DOHH2 (cell line): ENCODE measurements around the gene FRRS1L.
A peak's percentile ranks its signal among the peaks of the same experiment; 100 is the strongest.

Source experiments
- H3F3A ChIP-seq: fragments of 200-600 bp; sonication (generic), shearing (Covaris generic); 2 replicates; pipeline ENCODE4 v1.6.0; 2016; ENCODE audit warnings: antibody characterized with exemption, mild to moderate bottlenecking; ENCODE audit not compliant: control insufficient read depth, insufficient read depth
- H3K27ac ChIP-seq: fragments of 200-600 bp; sonication (generic); 2 replicates; pipeline ENCODE4 v1.5.1; 2014; ENCODE audit warnings: low read depth, mild to moderate bottlenecking, low read length, moderate library complexity
- H3K27me3 ChIP-seq: fragments of 200-600 bp; sonication (generic); 2 replicates; pipeline ENCODE4 v1.6.1; 2014; ENCODE audit warnings: mild to moderate bottlenecking, low read length, mixed read lengths; ENCODE audit not compliant: control insufficient read depth
- H3K36me3 ChIP-seq: fragments of 200-600 bp; sonication (generic); 2 replicates; pipeline ENCODE4 v1.6.1; 2014; ENCODE audit warnings: mild to moderate bottlenecking, low read length, moderate library complexity, mixed read lengths; ENCODE audit not compliant: control insufficient read depth
- H3K4me1 ChIP-seq: fragments of 200-600 bp; sonication (generic); 2 replicates; pipeline ENCODE4 v1.6.1; 2014; ENCODE audit warnings: mild to moderate bottlenecking, low read length, mixed read lengths; ENCODE audit not compliant: control insufficient read depth
- H3K4me2 ChIP-seq: fragments of 200-600 bp; sonication (generic); 2 replicates; pipeline ENCODE4 v1.6.0; 2014; ENCODE audit warnings: mild to moderate bottlenecking, low read length, moderate library complexity
- H3K4me3 ChIP-seq: fragments of 200-600 bp; sonication (generic); 2 replicates; pipeline ENCODE4 v1.5.1; 2014; ENCODE audit warnings: mild to moderate bottlenecking, low read length, mixed read lengths
- H3K79me2 ChIP-seq: fragments of 200-600 bp; sonication (generic); 2 replicates; pipeline ENCODE4 v1.6.1; 2014; ENCODE audit warnings: mild to moderate bottlenecking, low read length, mixed read lengths; ENCODE audit not compliant: control insufficient read depth
- H3K9me2 ChIP-seq: fragments of 200-600 bp; sonication (generic); replicated peaks from 2 replicates; pipeline ENCODE4 v1.6.1; 2014; ENCODE audit warnings: mild to moderate bottlenecking, low read length, mixed read lengths; ENCODE audit not compliant: control insufficient read depth
- H3K9me3 ChIP-seq: fragments of 200-600 bp; sonication (generic); 2 replicates; pipeline ENCODE4 v1.6.1; 2014; ENCODE audit warnings: antibody characterized with exemption, low read length, mixed read lengths; ENCODE audit not compliant: control insufficient read depth, insufficient read depth
- H4K20me1 ChIP-seq: fragments of 200-600 bp; sonication (generic); 2 replicates; pipeline ENCODE4 v1.6.0; 2014; ENCODE audit warnings: low read depth, mild to moderate bottlenecking, antibody characterized with exemption, low read length, moderate library complexity; ENCODE audit not compliant: control insufficient read depth, insufficient read depth
- EZH2phosphoT487 ChIP-seq: fragments of 200-600 bp; sonication (generic); IDR thresholded peaks from 2 replicates; pipeline ENCODE4 v1.6.1; 2017; ENCODE audit warnings: borderline replicate concordance, mild to moderate bottlenecking, antibody characterized with exemption, low read length, moderate library complexity, mixed read lengths
- TF ChIP-seq, protein P1 (sequence below): fragments of 200-600 bp; sonication (generic); IDR thresholded peaks from one replicate; pipeline ENCODE4 v1.5.1; 2014; ENCODE audit warnings: antibody characterized with exemption, mild to moderate bottlenecking, low read depth, low read length; ENCODE audit not compliant: poor library complexity, severe bottlenecking

Gene FRRS1L

DNA sequence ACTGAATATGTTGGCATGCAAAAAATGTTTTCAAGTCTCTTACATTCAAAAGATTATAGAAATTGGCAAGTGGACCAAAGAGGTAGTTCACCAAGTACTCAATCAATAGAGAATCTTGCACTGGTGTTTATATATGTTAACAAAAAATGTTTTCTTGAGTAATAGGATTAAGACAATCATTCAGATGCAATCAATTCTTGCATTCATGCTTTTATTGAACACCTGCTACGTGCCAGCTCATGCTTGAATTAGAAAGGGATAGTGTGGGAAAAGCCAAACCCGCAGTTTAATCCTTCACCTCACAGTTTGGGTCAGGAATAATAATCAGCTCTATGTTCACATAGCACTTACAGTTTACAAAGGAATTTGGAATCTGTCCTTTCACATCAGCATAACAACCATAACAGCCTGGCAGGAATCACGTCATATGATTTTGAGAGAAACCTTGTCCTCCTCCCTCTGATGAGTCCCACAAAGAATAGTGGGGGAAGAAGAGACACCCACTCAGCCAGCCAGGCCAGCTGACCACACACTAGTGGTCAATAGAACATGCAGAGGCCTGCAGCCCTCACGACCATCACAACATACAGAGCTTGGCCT is 36.8 kb upstream of the FRRS1L start:
- Histone ChIP-seq H4K20me1 (no peaks in the 10 kb centered on the region), H3K4me1 (no peaks in the 10 kb centered on the region), H3F3A (no peaks in the 10 kb centered on the region), H3K9me3 (no peaks in the 10 kb centered on the region), H3K79me2 (no peaks in the 10 kb centered on the region), H3K27ac (no peak overlapping the region), H3K9me2 (no peaks in the 10 kb centered on the region), H3K36me3 (no peaks in the 10 kb centered on the region), H3K4me2 (no peak overlapping the region), H3K4me3 (no peak overlapping the region), H3K27me3 (peaks cover 8% of the 10 kb centered on the region)
- no peak for TF ChIP-seq EZH2phosphoT487
- TF ChIP-seq, protein P1, sequence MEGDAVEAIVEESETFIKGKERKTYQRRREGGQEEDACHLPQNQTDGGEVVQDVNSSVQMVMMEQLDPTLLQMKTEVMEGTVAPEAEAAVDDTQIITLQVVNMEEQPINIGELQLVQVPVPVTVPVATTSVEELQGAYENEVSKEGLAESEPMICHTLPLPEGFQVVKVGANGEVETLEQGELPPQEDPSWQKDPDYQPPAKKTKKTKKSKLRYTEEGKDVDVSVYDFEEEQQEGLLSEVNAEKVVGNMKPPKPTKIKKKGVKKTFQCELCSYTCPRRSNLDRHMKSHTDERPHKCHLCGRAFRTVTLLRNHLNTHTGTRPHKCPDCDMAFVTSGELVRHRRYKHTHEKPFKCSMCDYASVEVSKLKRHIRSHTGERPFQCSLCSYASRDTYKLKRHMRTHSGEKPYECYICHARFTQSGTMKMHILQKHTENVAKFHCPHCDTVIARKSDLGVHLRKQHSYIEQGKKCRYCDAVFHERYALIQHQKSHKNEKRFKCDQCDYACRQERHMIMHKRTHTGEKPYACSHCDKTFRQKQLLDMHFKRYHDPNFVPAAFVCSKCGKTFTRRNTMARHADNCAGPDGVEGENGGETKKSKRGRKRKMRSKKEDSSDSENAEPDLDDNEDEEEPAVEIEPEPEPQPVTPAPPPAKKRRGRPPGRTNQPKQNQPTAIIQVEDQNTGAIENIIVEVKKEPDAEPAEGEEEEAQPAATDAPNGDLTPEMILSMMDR: no peak

GRCh38 chr9:109199676-109200075 is 32.6 kb upstream of the FRRS1L start:
- Histone ChIP-seq H4K20me1 (no peaks in the 10 kb centered on the region), H3K27me3 (peaks cover 8% of the 10 kb centered on the region; the same call in 1 of the 2 replicates), H3K4me2 (no peak overlapping the region), H3K4me3 (no peak overlapping the region), H3K9me3 (no peaks in the 10 kb centered on the region), H3K27ac (no peak overlapping the region), H3F3A (no peaks in the 10 kb centered on the region), H3K36me3 (no peaks in the 10 kb centered on the region), H3K79me2 (no peaks in the 10 kb centered on the region), H3K4me1 (no peaks in the 10 kb centered on the region), H3K9me2 (no peaks in the 10 kb centered on the region)
- TF ChIP-seq EZH2phosphoT487: no peak
- TF ChIP-seq, protein P1: no peak

GRCh38 chr9:109198736-109199382 is 31.8 kb upstream of the FRRS1L start:
- H3K4me2 ChIP-seq: no peak overlapping the region
- no peaks in the 10 kb centered on the region for H3F3A ChIP-seq
- no peaks in the 10 kb centered on the region for H3K79me2 ChIP-seq
- H3K36me3 ChIP-seq: no peaks in the 10 kb centered on the region
- H3K9me2 ChIP-seq: no peaks in the 10 kb centered on the region
- TF ChIP-seq EZH2phosphoT487: no peak
- TF ChIP-seq, protein P1: peak; percentile 13
- peaks cover 8% of the 10 kb centered on the region; the same call in 1 of the 2 replicates for H3K27me3 ChIP-seq
- no peak overlapping the region for H3K4me3 ChIP-seq
- H4K20me1 ChIP-seq: no peaks in the 10 kb centered on the region
- no peaks in the 10 kb centered on the region for H3K9me3 ChIP-seq
- no peaks in the 10 kb centered on the region for H3K4me1 ChIP-seq
- H3K27ac ChIP-seq: no peak overlapping the region
